K562 (cell line): Measurements from ENCODE around the gene SATB1. TPM values are rescaled to one million over a fixed set of nuclear protein-coding genes. Genes with fewer than 3 reads are reported as not detected.
A peak's percentile ranks its signal among the peaks of the same experiment; 100 is the strongest.

Experiments
- ATAC-seq: fragments of 200-7000 bp; cut with Tn5 transposase; 3 replicates; pipeline ENCODE4 v1.9.1; 2020; ENCODE audit warnings: moderate library complexity
- BruUV-seq: library from RNA; stranded (reverse); fragments of 400-500 nt; replicated peaks from 2 replicates; lab custom pipeline; 2021; lab: Mats Ljungman, UMichigan
- CTCF ChIA-PET: fragments of 300-600 bp; formaldehyde crosslinking; extraction: SDS; loops from one replicate; lab custom pipeline; 2021; ENCODE audit warnings: low intra/inter-chr PET ratio; lab: Yijun Ruan, JAX
- POLR2A ChIA-PET: fragments of 300-600, 350-650 bp; sonication (Branson Sonifier 250); formaldehyde crosslinking; extraction: SDS; loops from one replicate; lab custom pipeline; 2021; ENCODE audit warnings: antibody characterized with exemption, inconsistent platforms; lab: Yijun Ruan, JAX
- DNase-seq, 4 experiments: peaks; one replicate each; pipeline versions ENCODE4 v3.0.0 to v3.0.0-alpha.2; 2011 to 2018; ENCODE audit warnings: low spot score in 3 of 4, mixed read lengths in 3 of 4; ENCODE audit errors: extremely low read depth in 1 of 4
- FAIRE-seq: peaks from 2 replicates; lab custom pipeline; 2011; peaks lifted over from hg19 to GRCh38; lab: Jason Lieb, UNC
- H2AFZ ChIP-seq: 2 replicates; pipeline ENCODE4 v1.6.0; 2011; ENCODE audit warnings: low read depth, low read length, control low read depth, inconsistent platforms
- H3K27ac ChIP-seq: fragments of 200-600 bp; 3 replicates; pipeline ENCODE4 v1.8.0; 2011; ENCODE audit warnings: low read depth, mild to moderate bottlenecking, control low read depth, inconsistent platforms, low read length, moderate library complexity, mixed read lengths; ENCODE audit errors: extremely low read depth
- H3K27me3 ChIP-seq, 2 experiments: fragments of 300-600 bp in 1 of 2; 2 replicates in 1 of 2; 3 replicates in 1 of 2; pipeline versions ENCODE4 v1.6.0 to v1.8.0; 2011; ENCODE audit warnings: inconsistent platforms in 2 of 2, low read length in 2 of 2, mild to moderate bottlenecking in 1 of 2, mixed read lengths in 1 of 2, moderate library complexity in 1 of 2; ENCODE audit not compliant: control insufficient read depth in 2 of 2, insufficient read depth in 2 of 2
- H3K36me3 ChIP-seq: fragments of 300-600 bp; 3 replicates; pipeline ENCODE4 v1.8.0; 2011; ENCODE audit warnings: mild to moderate bottlenecking, low read length, inconsistent platforms; ENCODE audit not compliant: control insufficient read depth, insufficient read depth
- H3K4me1 ChIP-seq, 2 experiments: fragments of 200-600 bp in 1 of 2; replicated peaks in 1 of 2; 2 replicates in 1 of 2; 3 replicates in 1 of 2; pipeline versions ENCODE4 v1.5.1 to v1.8.0; 2011; ENCODE audit warnings: inconsistent platforms in 2 of 2, low read length in 2 of 2, mild to moderate bottlenecking in 1 of 2, mixed read lengths in 1 of 2, moderate library complexity in 1 of 2; ENCODE audit not compliant: control insufficient read depth in 2 of 2, insufficient read depth in 2 of 2
- H3K4me2 ChIP-seq: 2 replicates; pipeline ENCODE4 v1.6.1; 2011; ENCODE audit warnings: low read length, control low read depth, inconsistent platforms, mixed read lengths; ENCODE audit not compliant: insufficient read depth
- H3K4me3 ChIP-seq: fragments of 200-600 bp; sonication (generic), shearing (Covaris generic); 2 replicates; pipeline ENCODE4 v1.5.1; 2016; ENCODE audit warnings: control low read depth, inconsistent platforms
- H3K79me2 ChIP-seq: fragments of 200-600 bp; 3 replicates; pipeline ENCODE4 v1.8.0; 2011; ENCODE audit warnings: low read length, inconsistent platforms; ENCODE audit not compliant: control insufficient read depth, insufficient read depth
- H3K9ac ChIP-seq, 2 experiments: 2 replicates each; pipeline versions ENCODE4 v1.6.0 to v1.6.1; 2011; ENCODE audit warnings: low read depth in 2 of 2, low read length in 2 of 2, control low read depth in 1 of 2, inconsistent platforms in 1 of 2, mild to moderate bottlenecking in 1 of 2, mixed read lengths in 1 of 2; ENCODE audit not compliant: insufficient read depth in 1 of 2
- H3K9me1 ChIP-seq: one replicate; pipeline ENCODE4 v1.6.0; 2011; ENCODE audit warnings: inconsistent platforms, mild to moderate bottlenecking, low read length, moderate library complexity; ENCODE audit not compliant: control insufficient read depth, insufficient read depth
- H3K9me3 ChIP-seq: replicated peaks from 2 replicates; pipeline ENCODE4 v1.5.1; 2011; ENCODE audit warnings: low read depth, low read length, inconsistent platforms; ENCODE audit not compliant: control insufficient read depth, insufficient read depth
- H4K20me1 ChIP-seq: replicated peaks from 2 replicates; pipeline ENCODE4 v1.6.1; 2011; ENCODE audit warnings: low read length, inconsistent platforms, mixed read lengths; ENCODE audit not compliant: control insufficient read depth, insufficient read depth
- CC2D1A ChIP-seq: fragments of 450-650 bp; IDR thresholded peaks from 2 replicates; pipeline ENCODE4 v1.6.1; 2017; ENCODE audit warnings: mild to moderate bottlenecking
- MAX ChIP-seq: sonication (generic); formaldehyde crosslinking; IDR thresholded peaks from 2 replicates; pipeline ENCODE4 v1.9.0; 2022; ENCODE audit warnings: mild to moderate bottlenecking, missing genetic modification reagents
- MEIS2 ChIP-seq: fragments of 450-650 bp; IDR thresholded peaks from 2 replicates; pipeline ENCODE4 v1.6.1; 2014; ENCODE audit warnings: mild to moderate bottlenecking; ENCODE audit not compliant: partially characterized antibody
- PBX2 ChIP-seq, 2 experiments: IDR thresholded peaks in 1 of 2; conservative IDR thresholded peaks in 1 of 2; 2 replicates each; pipeline ENCODE4 v1.6.1; 2016; ENCODE audit warnings: low read depth in 2 of 2, mild to moderate bottlenecking in 1 of 2, missing compliant biosample characterization in 1 of 2, missing genetic modification characterization in 1 of 2, moderate library complexity in 1 of 2
- PKNOX1 ChIP-seq: fragments of 450-650 bp; IDR thresholded peaks from 2 replicates; pipeline ENCODE4 v1.6.1; 2016
- SRSF1 ChIP-seq: fragments of 200-400 bp; formaldehyde crosslinking; IDR thresholded peaks from 2 replicates; pipeline ENCODE4 v1.6.1; 2017; ENCODE audit warnings: mild to moderate bottlenecking, low read depth, low read length, moderate library complexity
- WGBS: fragments of 100-300 bp; shearing (Covaris generic); methylation state at CpG from one replicate; pipeline ENCODE4 v1.1.6; 2016; ENCODE audit warnings: low coverage, mixed read lengths; ENCODE audit not compliant: insufficient coverage; ENCODE audit errors: missing lambda C conversion rate; 5-methylcytosine and 5-hydroxymethylcytosine counted together
- in situ Hi-C: fragments of 300-500 bp; cut with MboI; formaldehyde crosslinking; loops from 4 replicates; pipeline ENCODE4 v1.15.0; 2018; ENCODE audit warnings: inconsistent platforms, mixed read lengths
- intact Hi-C: fragments of 100-400 bp; cut with micrococcal nuclease; formaldehyde crosslinking; loops from 2 replicates; pipeline ENCODE4 v1.14.2; 2022
- polyA plus RNA-seq, 8 experiments: library from polyadenylated mRNA; depleted of rRNA in 4 of 8; stranded (reverse) in 5 of 8; unstranded in 3 of 8; fragments of >200 nt; fragmentation: Nextera tagmentation in 2 of 8; fragmentation: Illumina TruSeq in 1 of 8; extraction: Ambion mirVana in 2 of 8; extraction: Trizol in 1 of 8; gene quantifications; 2 replicates each; pipeline versions ENCODE4 v1.2.1 to v1.2.3, GENCODE V29; 2011 to 2014; ENCODE audit warnings: inconsistent platforms in 1 of 8, missing spikeins in 1 of 8
- total RNA-seq, 7 experiments: library from RNA; depleted of rRNA in 6 of 7; stranded (reverse); fragments of >200 nt in 6 of 7; fragmentation: Illumina TruSeq in 2 of 7; extraction: Trizol in 2 of 7; gene quantifications; 2 replicates each; pipeline versions ENCODE4 v1.2.1 to v1.2.3, GENCODE V29; 2011 to 2021; ENCODE audit warnings: low replicate concordance in 1 of 7

SATB1 gene
- total and polyA plus RNA-seq, 9 of the 15 experiments (the other 6 are each of a cell fraction or from before 2014, with no cell fraction given) = 0.03 to 2.5 (median 0.15) TPM; not detected in 1

GRCh38 chr3:18369551-18370185 is 55.5 kb downstream of the SATB1 start (continued):
- TF ChIP-seq MAX (CRISPR knock-in tag) = no peak

- Histone ChIP-seq H3K4me1 (no peaks in the 10 kb centered on the region), H2AFZ (no peak overlapping the region), H3K79me2 (no peaks in the 10 kb centered on the region), H3K4me3 (no peak overlapping the region), H4K20me1 (no peaks in the 10 kb centered on the region), H3K9me3 (no peaks in the 10 kb centered on the region), H3K27ac (no peak overlapping the region), H3K27me3 (no peaks in the 10 kb centered on the region), H3K9me1 (no peaks in the 10 kb centered on the region), H3K9ac (no peak overlapping the region), H3K4me2 (no peak overlapping the region), H3K36me3 (no peaks in the 10 kb centered on the region)
- intact Hi-C loops = no loop called here
- ChIA-PET POLR2A (no interaction called here), CTCF (no interaction called here)
- 0% methylated on average over 3 of the region's 3 CpGs for WGBS
- FAIRE-seq (no peak), ATAC-seq (no peak), DNase-seq (no peak)
- in situ Hi-C loops = no loop called here
- TF ChIP-seq SRSF1 (no peak), CC2D1A (no peak), PBX2 (CRISPR knock-in tag; IDR thresholded peaks at IDR 0.05; ENCODE audit: low read depth) (no peak), PBX2 (tag; conservative IDR thresholded peaks at IDR 0.05; ENCODE audit: low read depth) (peak; percentile 61; the same call in 1 of the 2 replicates), MEIS2 (peak; percentile 22), PKNOX1 (0 out of 2 replicates have a peak, but pooled peaks have one; percentile 9)
- no TSS peak for BruUV-seq
Observed at GRCh38 chr3:18366258-18366657, 58.9 kb downstream of the SATB1 start.
